Mesenchymal stem cell (in vitro differentiated cells and primary cell): ENCODE measurements around the gene BMX.

Experiments used
- DNase-seq: peaks from one replicate; pipeline ENCODE4 v3.0.0-alpha.2; 2013
- H2AFZ ChIP-seq: one replicate; pipeline ENCODE4 v1.6.1; 2013; ENCODE audit warnings: low read depth, mild to moderate bottlenecking, control low read depth, inconsistent platforms, low read length, moderate library complexity
- H2AK5ac ChIP-seq: 2 replicates; pipeline ENCODE4 v1.6.1; 2013; ENCODE audit warnings: low read length, moderate library complexity, mild to moderate bottlenecking, inconsistent platforms; ENCODE audit not compliant: severe bottlenecking
- H2BK120ac ChIP-seq: one replicate; pipeline ENCODE4 v1.6.1; 2013; ENCODE audit warnings: low read depth, mild to moderate bottlenecking, inconsistent platforms, low read length, moderate library complexity
- H2BK12ac ChIP-seq, 2 experiments: one replicate each; pipeline ENCODE4 v1.6.1; 2013; ENCODE audit warnings: inconsistent platforms in 2 of 2, low read length in 2 of 2, mild to moderate bottlenecking in 2 of 2, moderate library complexity in 2 of 2, control low read depth in 1 of 2
- H2BK15ac ChIP-seq: one replicate; pipeline ENCODE4 v1.6.1; 2013; ENCODE audit warnings: mild to moderate bottlenecking, low read depth, inconsistent platforms; ENCODE audit not compliant: poor library complexity, severe bottlenecking
- H2BK5ac ChIP-seq: 2 replicates; pipeline ENCODE4 v1.6.1; 2013; ENCODE audit warnings: low read depth, mild to moderate bottlenecking, low read length, control low read depth, inconsistent platforms; ENCODE audit not compliant: poor library complexity, severe bottlenecking
- H3K14ac ChIP-seq, 2 experiments: one replicate each; pipeline ENCODE4 v1.6.1; 2013; ENCODE audit warnings: inconsistent platforms in 2 of 2, low read length in 2 of 2, control low read depth in 1 of 2, mild to moderate bottlenecking in 1 of 2, moderate library complexity in 1 of 2
- H3K18ac ChIP-seq, 2 experiments: one replicate each; pipeline ENCODE4 v1.6.1; 2013; ENCODE audit warnings: inconsistent platforms in 2 of 2, low read length in 2 of 2, control low read depth in 1 of 2, low read depth in 1 of 2, mild to moderate bottlenecking in 1 of 2
- H3K23ac ChIP-seq, 2 experiments: one replicate each; pipeline ENCODE4 v1.6.1; 2013; ENCODE audit warnings: inconsistent platforms in 2 of 2, low read length in 2 of 2, mild to moderate bottlenecking in 2 of 2, moderate library complexity in 2 of 2, control low read depth in 1 of 2
- H3K27ac ChIP-seq: 2 replicates; pipeline ENCODE4 v1.5.1; 2013; ENCODE audit warnings: mild to moderate bottlenecking, moderate library complexity, low read length, control low read depth, inconsistent platforms; ENCODE audit not compliant: poor library complexity, severe bottlenecking
- H3K27me3 ChIP-seq, 2 experiments: 2 replicates each; pipeline versions ENCODE4 v1.6.1 to v1.7.0; 2013; ENCODE audit warnings: low read length in 2 of 2, mild to moderate bottlenecking in 2 of 2, moderate library complexity in 2 of 2, control low read depth in 1 of 2, inconsistent platforms in 1 of 2; ENCODE audit not compliant: control insufficient read depth in 1 of 2, insufficient read depth in 1 of 2
- H3K36me3 ChIP-seq, 2 experiments: 2 replicates each; pipeline versions ENCODE4 v1.6.1 to v1.7.0; 2013; ENCODE audit warnings: low read length in 2 of 2, control low read depth in 1 of 2, inconsistent platforms in 1 of 2, low read depth in 1 of 2, mild to moderate bottlenecking in 1 of 2; ENCODE audit not compliant: insufficient read depth in 2 of 2, control insufficient read depth in 1 of 2
- H3K4ac ChIP-seq, 2 experiments: one replicate each; pipeline ENCODE4 v1.6.1; 2013; ENCODE audit warnings: inconsistent platforms in 2 of 2, low read length in 2 of 2, mild to moderate bottlenecking in 2 of 2, moderate library complexity in 2 of 2, control low read depth in 1 of 2, low read depth in 1 of 2
- H3K4me1 ChIP-seq: 2 replicates; pipeline ENCODE4 v1.6.1; 2013; ENCODE audit warnings: low read depth, low read length, control low read depth; ENCODE audit not compliant: control insufficient read depth, insufficient read depth
- H3K4me2 ChIP-seq: 2 replicates; pipeline ENCODE4 v1.6.1; 2013; ENCODE audit warnings: low read length, mild to moderate bottlenecking, inconsistent platforms; ENCODE audit not compliant: poor library complexity, severe bottlenecking
- H3K4me3 ChIP-seq, 2 experiments: 2 replicates each; pipeline versions ENCODE4 v1.5.1 to v1.7.0; 2013; ENCODE audit warnings: low read length in 2 of 2, mild to moderate bottlenecking in 2 of 2, control low read depth in 1 of 2, low read depth in 1 of 2; ENCODE audit not compliant: insufficient read depth in 1 of 2
- H3K79me1 ChIP-seq: replicated peaks from 2 replicates; pipeline ENCODE4 v1.6.1; 2013; ENCODE audit warnings: mild to moderate bottlenecking, control low read depth, low read length, inconsistent platforms; ENCODE audit not compliant: poor library complexity, severe bottlenecking
- H3K9ac ChIP-seq: 2 replicates; pipeline ENCODE4 v1.7.0; 2013; ENCODE audit warnings: mild to moderate bottlenecking, low read length, moderate library complexity
- H3K9me3 ChIP-seq: 2 replicates; pipeline ENCODE4 v1.7.0; 2013; ENCODE audit warnings: mild to moderate bottlenecking, low read length; ENCODE audit not compliant: control insufficient read depth
- H4K8ac ChIP-seq: one replicate; pipeline ENCODE4 v1.6.1; 2013; ENCODE audit warnings: inconsistent platforms, mild to moderate bottlenecking, low read length, moderate library complexity
- H4K91ac ChIP-seq: one replicate; pipeline ENCODE4 v1.6.1; 2013; ENCODE audit warnings: mild to moderate bottlenecking, low read length, inconsistent platforms
- WGBS: methylation state at CpG from one replicate; pipeline ENCODE4 v1.1.7; 2013; ENCODE audit warnings: mixed read lengths; 5-methylcytosine and 5-hydroxymethylcytosine counted together

Gene BMX

GRCh38 chrX:15472531-15472930 is 28.1 kb upstream of the BMX start:
- H3K4me2 ChIP-seq: no peak overlapping the region
- H3K36me3 ChIP-seq: no peaks in the 10 kb centered on the region
- H2BK120ac ChIP-seq: no peak overlapping the region
- no peaks in the 10 kb centered on the region for H3K4me1 ChIP-seq
- H2AFZ ChIP-seq: no peak overlapping the region
- H3K9ac ChIP-seq: no peak overlapping the region
- H2AK5ac ChIP-seq: no peak overlapping the region
- H3K18ac ChIP-seq: no peak overlapping the region
- no peaks in the 10 kb centered on the region for H3K79me1 ChIP-seq
- DNase-seq: no peak
- no peaks in the 10 kb centered on the region for H3K9me3 ChIP-seq
- no peak overlapping the region for H2BK5ac ChIP-seq
- H2BK15ac ChIP-seq: no peak overlapping the region
- H4K91ac ChIP-seq: no peak overlapping the region
- H3K23ac ChIP-seq: no peak overlapping the region
- H4K8ac ChIP-seq: no peak overlapping the region
- H3K27me3 ChIP-seq: peaks cover 0 to 3% of the 10 kb centered on the region in 2 experiments
- H3K4ac ChIP-seq: no peak overlapping the region
- H3K14ac ChIP-seq: no peak overlapping the region
- H3K27ac ChIP-seq: no peak overlapping the region
- no peak overlapping the region for H2BK12ac ChIP-seq
- H3K4me3 ChIP-seq: no peak overlapping the region

- Histone ChIP-seq H3K14ac (no peak overlapping the region), H3K4ac (no peak overlapping the region), H3K36me3 (peaks cover 0 to 7% of the 10 kb centered on the region in 2 experiments), H4K8ac (no peak overlapping the region), H3K4me2 (no peak overlapping the region), H2BK5ac (no peak overlapping the region), H4K91ac (no peak overlapping the region), H3K4me3 (no peak overlapping the region), H3K27ac (no peak overlapping the region), H2BK15ac (no peak overlapping the region), H2AK5ac (no peak overlapping the region), H2BK12ac (no peak overlapping the region), H3K27me3 (peaks cover 0 to 6% of the 10 kb centered on the region in 2 experiments), H3K9me3 (no peaks in the 10 kb centered on the region), H3K18ac (no peak overlapping the region), H3K4me1 (no peaks in the 10 kb centered on the region), H3K23ac (no peak overlapping the region), H3K79me1 (no peaks in the 10 kb centered on the region), H2AFZ (no peak overlapping the region), H3K9ac (peak overlapping the region; percentile 74), H2BK120ac (no peak overlapping the region)
- no peak for DNase-seq
- WGBS: 100% methylated on average over 3 of the region's 4 CpGs
Observed at GRCh38 chrX:15474028-15474427, 26.6 kb upstream of the BMX start.

GRCh38 chrX:15475021-15475420 is 25.6 kb upstream of the BMX start:
- Histone ChIP-seq H3K9me3 (no peaks in the 10 kb centered on the region), H3K14ac (no peak overlapping the region), H3K79me1 (no peaks in the 10 kb centered on the region), H3K9ac (peak overlapping the region; percentile 74), H3K4me3 (no peak overlapping the region), H3K27me3 (peaks cover 0 to 6% of the 10 kb centered on the region in 2 experiments), H4K8ac (no peak overlapping the region), H3K4me2 (no peak overlapping the region), H3K4ac (no peak overlapping the region), H4K91ac (no peak overlapping the region), H3K23ac (no peak overlapping the region), H2AFZ (no peak overlapping the region), H2AK5ac (no peak overlapping the region), H3K4me1 (no peaks in the 10 kb centered on the region), H2BK120ac (no peak overlapping the region), H2BK5ac (no peak overlapping the region), H2BK15ac (no peak overlapping the region), H2BK12ac (no peak overlapping the region), H3K36me3 (peaks cover 0 to 7% of the 10 kb centered on the region in 2 experiments), H3K27ac (no peak overlapping the region), H3K18ac (no peak overlapping the region)
- DNase-seq: no peak
- WGBS: 62% methylated on average over 1 of the region's 5 CpGs

- no peak for DNase-seq
- Histone ChIP-seq H3K4me3 (no peak overlapping the region), H2AK5ac (no peak overlapping the region), H4K91ac (no peak overlapping the region), H3K9ac (peak overlapping the region; percentile 74), H3K27ac (no peak overlapping the region), H2AFZ (no peak overlapping the region), H2BK12ac (no peak overlapping the region), H2BK120ac (no peak overlapping the region), H3K4ac (no peak overlapping the region), H3K4me2 (no peak overlapping the region), H3K79me1 (no peaks in the 10 kb centered on the region), H4K8ac (no peak overlapping the region), H3K14ac (no peak overlapping the region), H3K27me3 (peaks cover 0 to 6% of the 10 kb centered on the region in 2 experiments), H3K18ac (no peak overlapping the region), H3K36me3 (peaks cover 0 to 7% of the 10 kb centered on the region in 2 experiments), H3K4me1 (no peaks in the 10 kb centered on the region), H2BK15ac (no peak overlapping the region), H2BK5ac (no peak overlapping the region), H3K23ac (no peak overlapping the region), H3K9me3 (no peaks in the 10 kb centered on the region)
- 100% methylated on average over 4 of the region's 4 CpGs for WGBS
Observed at GRCh38 chrX:15475486-15475885, 25.1 kb upstream of the BMX start.
